Endometrial microvascular endothelial cells (primary cell): ENCODE results near the gene CASK. TPM values are rescaled to one million over a fixed set of nuclear protein-coding genes. Genes with fewer than 3 reads are reported as not detected.
"Not testable (repeated sequence)": the region's sequence is repeated elsewhere in the genome, so short reads cannot be mapped to it uniquely, and the experiment has no call there.

Experiments
- in situ Hi-C: cut with HindIII; loops from 2 replicates; pipeline ENCODE4 v1.10.0; 2017; ENCODE audit warnings: low sequenced_read_pairs, low pct_unique_long_range_greater_than_20kb; ENCODE audit errors: inconsistent ontology term
- total RNA-seq: library from RNA; depleted of rRNA; stranded (reverse); fragments of >200 nt; gene quantifications from one replicate; pipeline ENCODE4 v1.2.3, GENCODE V29; 2015; ENCODE audit errors: inconsistent ontology term

Gene CASK
- total RNA-seq, 1 donor from 2014 or later, result 9.0 TPM

- in situ Hi-C loops, result no loop called here
Measured at GRCh38 chrX:41515376-41515775, 408.0 kb downstream of the CASK start.

DNA sequence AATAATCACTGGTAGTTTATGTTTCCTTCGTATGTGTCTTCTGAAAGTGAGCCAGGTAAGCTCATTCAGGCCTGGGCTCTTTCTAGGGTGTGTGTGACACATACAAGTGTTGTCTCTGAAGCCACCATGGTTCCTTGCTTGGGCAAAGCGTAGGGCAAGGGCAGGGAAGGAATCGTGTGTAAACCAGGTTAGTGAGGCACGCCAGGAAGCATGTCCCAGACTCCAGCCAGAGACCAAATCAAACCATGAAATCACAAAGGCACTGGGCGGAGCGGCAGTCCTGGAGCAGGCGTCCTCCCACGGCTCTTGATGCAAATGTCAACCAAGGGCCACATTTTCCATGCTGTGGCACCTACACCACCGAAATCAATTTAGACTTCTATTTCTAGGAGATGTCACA is 409.2 kb downstream of the CASK start:
- in situ Hi-C loops, result no loop called here

- in situ Hi-C loops, result not testable (repeated sequence)
Measured at GRCh38 chrX:41512853-41513252, 410.5 kb downstream of the CASK start.

DNA sequence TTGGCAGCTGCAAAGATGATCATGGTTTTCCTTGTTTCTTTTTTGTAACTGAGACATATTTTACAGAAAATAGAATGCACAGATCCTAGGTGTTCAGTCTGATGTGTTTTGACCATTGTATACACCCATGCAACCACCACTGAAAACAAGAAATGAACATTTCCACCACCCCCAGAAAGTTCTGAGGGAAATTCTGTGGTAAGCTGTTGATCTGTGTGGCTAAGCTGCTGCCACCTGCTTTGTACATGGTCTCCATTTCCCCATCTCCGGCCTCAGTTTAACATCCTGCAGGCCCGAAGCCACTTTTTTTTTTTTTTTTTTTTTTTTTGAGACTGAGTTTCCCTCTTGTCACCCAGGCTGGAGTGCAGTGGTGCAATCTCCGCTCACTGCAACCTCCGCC is 411.0 kb downstream of the CASK start:
- in situ Hi-C loops, result no loop called here

DNA sequence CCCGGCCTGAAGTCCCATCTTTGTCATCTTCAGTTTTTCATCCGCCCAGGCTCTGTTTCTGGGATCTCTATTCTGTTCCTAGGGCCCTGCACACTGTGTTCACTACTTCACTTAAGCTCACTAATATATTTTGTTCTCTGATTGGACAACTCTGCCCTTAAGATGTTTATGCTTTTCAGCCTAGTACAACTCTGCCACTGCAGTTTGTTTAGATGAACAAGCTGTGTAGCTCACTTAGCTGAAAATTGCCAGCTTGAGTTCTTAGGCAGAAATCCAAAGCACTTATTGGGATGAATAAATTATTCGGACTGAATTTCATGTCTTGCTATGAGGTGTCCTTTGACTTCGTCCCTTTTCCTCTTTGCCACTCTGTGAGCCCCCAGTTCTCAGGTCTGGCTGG is 415.4 kb downstream of the CASK start:
- in situ Hi-C loops, result no loop called here

- in situ Hi-C loops, result no loop called here
Measured at GRCh38 chrX:41502004-41502403, 421.4 kb downstream of the CASK start.

GRCh38 chrX:41499984-41500383 is 423.4 kb downstream of the CASK start:
- in situ Hi-C loops, result no loop called here

DNA sequence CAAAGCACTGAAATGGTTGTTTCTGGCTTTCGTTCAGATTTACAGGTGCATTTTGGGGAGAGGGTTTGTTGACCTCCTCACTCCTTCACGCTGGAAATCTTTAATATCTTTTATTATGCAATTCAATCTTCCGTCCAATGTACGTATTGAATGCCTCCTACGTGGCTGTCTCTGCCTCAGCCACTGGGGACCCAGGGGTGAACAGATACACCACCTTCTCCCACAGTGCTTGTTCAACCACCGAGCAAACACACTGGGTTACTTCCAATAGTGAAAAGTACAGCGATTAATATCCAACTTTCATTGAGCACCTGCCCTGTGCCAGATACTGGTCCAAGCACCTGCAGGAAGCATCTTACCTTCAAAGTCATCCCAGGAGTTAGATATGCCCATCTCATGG is 424.2 kb downstream of the CASK start:
- in situ Hi-C loops, result no loop called here

DNA sequence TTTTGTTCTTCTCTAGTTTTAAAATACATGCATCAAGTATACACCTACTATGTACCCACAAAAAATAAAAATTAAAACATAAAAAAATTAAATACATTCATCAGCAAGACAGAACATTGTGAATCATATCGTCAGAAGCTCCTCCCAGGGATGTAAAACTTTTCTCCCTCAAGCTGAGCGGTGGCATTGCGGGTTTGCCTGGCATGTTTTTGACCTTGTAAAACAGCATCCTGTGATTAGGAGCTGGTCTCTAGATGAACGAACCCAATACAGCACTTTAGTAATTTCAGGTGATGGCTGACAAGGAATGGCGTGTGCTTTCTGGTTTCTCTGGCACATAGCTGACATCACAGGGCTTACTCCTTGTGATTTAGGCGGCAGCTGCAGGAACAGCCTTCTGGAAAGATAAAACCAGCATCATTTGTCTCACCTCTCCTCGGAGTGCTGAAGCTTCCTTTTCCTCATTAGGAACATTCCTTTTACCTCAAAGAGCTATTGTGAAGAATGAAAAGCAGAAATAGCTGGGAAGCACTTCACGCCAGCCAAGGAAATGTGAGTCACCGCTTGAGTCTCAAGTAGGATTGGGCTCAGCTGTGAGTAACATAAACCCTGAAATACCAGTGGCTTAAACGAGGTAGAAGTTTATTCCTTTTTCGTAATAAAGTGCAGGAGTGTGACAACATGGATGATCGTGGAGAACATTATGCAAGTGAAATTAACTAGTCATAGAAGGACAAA is 431.9 kb downstream of the CASK start:
- in situ Hi-C loops, result no loop called here

GRCh38 chrX:41490446-41490845 is 432.9 kb downstream of the CASK start:
- in situ Hi-C loops, result no loop called here

DNA sequence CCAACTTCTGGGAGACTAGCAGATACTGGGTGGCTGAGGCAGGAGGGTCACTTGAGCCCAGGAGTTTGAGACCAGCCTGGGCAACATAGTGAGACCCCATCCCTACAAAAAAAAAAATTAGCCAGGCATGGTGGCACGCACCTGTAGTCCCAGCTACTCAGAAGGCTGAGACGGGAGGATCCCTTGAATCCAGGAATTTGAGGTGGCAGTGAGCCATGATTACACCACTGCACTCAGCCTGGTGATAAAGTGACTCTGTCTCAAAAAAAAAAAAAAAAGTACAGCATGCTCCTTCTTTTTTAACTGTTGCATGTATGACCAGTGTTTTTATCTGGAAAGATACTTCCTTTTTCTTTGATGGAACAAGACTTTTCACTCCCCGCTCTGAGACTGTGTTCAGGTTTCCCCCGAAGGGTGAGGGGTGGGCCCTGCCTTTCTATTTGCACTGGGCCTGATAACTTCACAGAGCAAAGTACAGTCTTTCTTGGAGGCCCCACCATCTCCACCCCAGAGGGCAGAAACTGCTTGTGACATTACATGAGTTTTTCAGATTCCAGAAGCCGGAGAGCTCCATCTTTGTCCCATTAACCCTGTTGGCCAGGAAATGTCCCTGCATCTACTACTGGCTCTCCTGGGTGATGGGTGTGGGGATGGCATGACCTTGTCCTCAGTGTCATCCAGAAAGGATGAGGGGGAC is 441.1 kb downstream of the CASK start:
- in situ Hi-C loops, result no loop called here

GRCh38 chrX:41481264-41482109 is 441.9 kb downstream of the CASK start:
- in situ Hi-C loops, result no loop called here

- in situ Hi-C loops, result no loop called here
Measured at GRCh38 chrX:41480508-41481260, 442.7 kb downstream of the CASK start.

GRCh38 chrX:41478381-41478911 is 444.9 kb downstream of the CASK start:
- in situ Hi-C loops, result no loop called here

- in situ Hi-C loops, result no loop called here
Measured at GRCh38 chrX:41475591-41476241, 447.6 kb downstream of the CASK start.

DNA sequence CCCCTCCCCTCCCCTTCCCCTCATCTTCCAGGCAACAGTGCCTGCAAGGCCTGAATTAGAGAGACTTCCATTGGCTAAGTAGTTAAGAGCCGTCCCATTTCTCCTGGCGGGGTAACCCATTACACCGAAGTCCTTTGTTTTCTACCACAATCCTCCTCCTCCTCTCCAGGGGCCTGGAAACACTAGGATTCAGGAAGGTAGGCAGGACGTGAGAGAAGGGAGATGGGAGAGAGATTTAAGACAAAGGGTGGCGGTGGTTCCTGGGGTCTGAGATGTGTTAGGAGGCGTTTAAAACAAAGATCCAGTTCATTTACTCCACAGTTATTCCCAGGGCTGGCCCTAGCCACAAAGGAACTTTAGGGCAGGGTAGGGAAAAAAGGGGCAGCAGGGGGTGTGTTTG is 448.2 kb downstream of the CASK start:
- in situ Hi-C loops, result no loop called here

DNA sequence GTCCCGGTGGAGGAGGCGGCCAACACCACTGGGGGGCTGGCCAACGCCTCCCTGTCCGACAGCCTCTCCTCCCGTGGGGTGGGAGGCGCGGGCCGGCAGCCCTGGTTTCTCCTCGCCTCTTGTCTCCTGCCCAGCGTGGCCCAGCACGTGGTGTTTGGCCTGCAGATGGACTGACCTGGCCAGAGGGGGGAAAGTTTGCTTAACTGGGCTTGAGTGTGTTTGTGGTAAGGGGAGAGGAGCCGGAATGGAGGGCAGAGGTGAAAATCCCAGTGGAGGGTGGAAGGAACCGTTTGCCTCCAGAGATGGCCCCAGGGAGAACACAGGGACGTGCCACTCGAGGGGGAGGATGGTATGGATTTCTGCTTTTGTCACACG is 448.6 kb downstream of the CASK start:
- in situ Hi-C loops, result no loop called here

- in situ Hi-C loops, result no loop called here
Measured at GRCh38 chrX:41473936-41474725, 449.2 kb downstream of the CASK start.
